IMR-90 (cell line): ENCODE measurements around the gene FRYL. TPM values are rescaled to one million over a fixed set of nuclear protein-coding genes. Genes with fewer than 3 reads are reported as not detected.

ENCODE experiments used
- ATAC-seq: fragments of 200-7000 bp; cut with Tn5 transposase; 2 replicates; pipeline ENCODE4 v1.9.1; 2020; ENCODE audit warnings: low read depth, mild to moderate bottlenecking, moderate library complexity
- BruUV-seq: library from RNA; stranded (reverse); fragments of 400-500 nt; replicated peaks from 2 replicates; lab custom pipeline; 2021; lab: Mats Ljungman, UMichigan
- CTCF ChIA-PET: fragments of 300-600 bp; formaldehyde crosslinking; extraction: SDS; loops from one replicate; lab custom pipeline; 2021; ENCODE audit warnings: antibody characterized with exemption; lab: Yijun Ruan, JAX
- POLR2A ChIA-PET: fragments of 300-600 bp; sonication (Branson Sonifier 250); formaldehyde crosslinking; loops from one replicate; lab custom pipeline; 2022; ENCODE audit warnings: antibody characterized with exemption; ENCODE audit not compliant: unreplicated experiment; lab: Charles Lee
- DNase-seq: peaks from one replicate; pipeline ENCODE4 v3.0.0; 2013
- H2AFZ ChIP-seq: replicated peaks from 2 replicates; pipeline ENCODE3; 2013; ENCODE audit warnings: low read length, mild to moderate bottlenecking; ENCODE audit not compliant: poor library complexity
- H2AK5ac ChIP-seq: 2 replicates; pipeline ENCODE4 v1.6.1; 2013; ENCODE audit warnings: low read depth, low read length, inconsistent platforms
- H2AK9ac ChIP-seq: replicated peaks from 2 replicates; pipeline ENCODE3; 2013; ENCODE audit warnings: mild to moderate bottlenecking, low read depth, low read length, moderate library complexity; ENCODE audit not compliant: poor library complexity
- H2BK120ac ChIP-seq: 2 replicates; pipeline ENCODE4 v1.6.1; 2013; ENCODE audit warnings: low read depth, low read length, inconsistent platforms
- H2BK15ac ChIP-seq: 3 replicates; pipeline ENCODE4 v1.6.1; 2013; ENCODE audit warnings: low read depth, low read length, inconsistent platforms
- H2BK20ac ChIP-seq: 2 replicates; pipeline ENCODE4 v1.6.1; 2013; ENCODE audit warnings: low read depth, mild to moderate bottlenecking, inconsistent platforms, low read length, moderate library complexity
- H2BK5ac ChIP-seq: 2 replicates; pipeline ENCODE4 v1.6.1; 2013; ENCODE audit warnings: mild to moderate bottlenecking, low read depth, low read length, inconsistent platforms; ENCODE audit not compliant: poor library complexity, severe bottlenecking
- H3K14ac ChIP-seq: replicated peaks from 2 replicates; pipeline ENCODE4 v1.6.1; 2013; ENCODE audit warnings: low read depth, low read length, inconsistent platforms
- H3K18ac ChIP-seq: 2 replicates; pipeline ENCODE4 v1.6.1; 2013; ENCODE audit warnings: low read depth, low read length, control low read depth
- H3K23ac ChIP-seq: 2 replicates; pipeline ENCODE4 v1.6.1; 2013; ENCODE audit warnings: low read depth, low read length, inconsistent platforms
- H3K27ac ChIP-seq: 2 replicates; pipeline ENCODE4 v1.5.1; 2013; ENCODE audit warnings: mild to moderate bottlenecking, control low read depth, low read length; ENCODE audit not compliant: insufficient read depth
- H3K27me3 ChIP-seq: 2 replicates; pipeline ENCODE4 v1.6.1; 2013; ENCODE audit warnings: low read length; ENCODE audit not compliant: control insufficient read depth, insufficient read depth
- H3K36me3 ChIP-seq: 2 replicates; pipeline ENCODE4 v1.6.1; 2013; ENCODE audit warnings: low read length, mixed read lengths; ENCODE audit not compliant: control insufficient read depth, insufficient read depth
- H3K4ac ChIP-seq: 2 replicates; pipeline ENCODE4 v1.6.1; 2013; ENCODE audit warnings: low read depth, low read length, inconsistent platforms
- H3K4me1 ChIP-seq: 2 replicates; pipeline ENCODE4 v1.6.1; 2013; ENCODE audit warnings: low read length, mixed read lengths; ENCODE audit not compliant: control insufficient read depth, insufficient read depth
- H3K4me2 ChIP-seq: 2 replicates; pipeline ENCODE4 v1.6.1; 2013; ENCODE audit warnings: low read depth, mild to moderate bottlenecking, control low read depth, low read length, moderate library complexity
- H3K4me3 ChIP-seq: 2 replicates; pipeline ENCODE4 v1.5.1; 2013; ENCODE audit warnings: low read depth, mild to moderate bottlenecking, control low read depth, low read length, moderate library complexity; ENCODE audit not compliant: insufficient read depth
- H3K56ac ChIP-seq: 2 replicates; pipeline ENCODE4 v1.6.1; 2013; ENCODE audit warnings: low read length, inconsistent platforms; ENCODE audit not compliant: insufficient read depth; ENCODE audit errors: extremely low read depth
- H3K79me1 ChIP-seq, 2 experiments: 2 replicates each; pipeline ENCODE4 v1.6.1; 2013; ENCODE audit warnings: low read length in 2 of 2, inconsistent platforms in 1 of 2, low read depth in 1 of 2
- H3K9ac ChIP-seq: 2 replicates; pipeline ENCODE4 v1.6.1; 2013; ENCODE audit warnings: low read depth, low read length, control low read depth
- H3K9me1 ChIP-seq: 2 replicates; pipeline ENCODE4 v1.6.1; 2013; ENCODE audit warnings: low read length, inconsistent platforms; ENCODE audit not compliant: insufficient read depth
- H3K9me3 ChIP-seq: 2 replicates; pipeline ENCODE4 v1.6.1; 2013; ENCODE audit warnings: low read length; ENCODE audit not compliant: control insufficient read depth, insufficient read depth
- H4K20me1 ChIP-seq: 2 replicates; pipeline ENCODE4 v1.6.1; 2013; ENCODE audit warnings: low read length, inconsistent platforms; ENCODE audit not compliant: insufficient read depth
- H4K5ac ChIP-seq: 2 replicates; pipeline ENCODE4 v1.6.1; 2013; ENCODE audit warnings: mild to moderate bottlenecking, low read depth, low read length, control low read depth
- H4K8ac ChIP-seq, 2 experiments: 2 replicates each; pipeline ENCODE4 v1.6.1; 2013; ENCODE audit warnings: low read depth in 2 of 2, low read length in 2 of 2, control low read depth in 1 of 2, inconsistent platforms in 1 of 2
- H4K91ac ChIP-seq: 2 replicates; pipeline ENCODE4 v1.6.1; 2013; ENCODE audit warnings: low read depth, low read length, inconsistent platforms; ENCODE audit not compliant: insufficient read depth
- BHLHE40 ChIP-seq: fragments of 150-350 bp; IDR thresholded peaks from 2 replicates; pipeline ENCODE4 v1.6.1; 2016; ENCODE audit warnings: mild to moderate bottlenecking, low read depth, low read length
- CEBPB ChIP-seq: IDR thresholded peaks from 2 replicates; pipeline ENCODE4 v1.6.1; 2012; ENCODE audit warnings: low read depth, low read length, improper control_type of control experiment
- CHD1 ChIP-seq: IDR thresholded peaks from 2 replicates; pipeline ENCODE4 v1.6.1; 2012; ENCODE audit warnings: low read depth, low read length, improper control_type of control experiment
- MAFK ChIP-seq: IDR thresholded peaks from 2 replicates; pipeline ENCODE4 v1.6.1; 2012; ENCODE audit warnings: low read depth, low read length, improper control_type of control experiment
- MAZ ChIP-seq: IDR thresholded peaks from 2 replicates; pipeline ENCODE4 v1.6.1; 2012; ENCODE audit warnings: low read depth, mild to moderate bottlenecking, low read length, improper control_type of control experiment, moderate library complexity, borderline replicate concordance
- MXI1 ChIP-seq: IDR thresholded peaks from 2 replicates; pipeline ENCODE4 v1.6.1; 2012; ENCODE audit warnings: low read depth, mild to moderate bottlenecking, low read length, moderate library complexity, borderline replicate concordance
- NFE2L2 ChIP-seq: fragments of 150-350 bp; IDR thresholded peaks from 2 replicates; pipeline ENCODE4 v1.6.1; 2016; ENCODE audit warnings: low read depth, mild to moderate bottlenecking, low read length
- POLR2A ChIP-seq: IDR thresholded peaks from 2 replicates; pipeline ENCODE4 v1.6.1; 2012; ENCODE audit warnings: mild to moderate bottlenecking, low read depth, low read length
- RAD21 ChIP-seq: IDR thresholded peaks from 2 replicates; pipeline ENCODE4 v1.6.1; 2012; ENCODE audit warnings: low read length, improper control_type of control experiment
- RCOR1 ChIP-seq: IDR thresholded peaks from 2 replicates; pipeline ENCODE4 v1.6.1; 2012; ENCODE audit warnings: mild to moderate bottlenecking, low read length, improper control_type of control experiment; ENCODE audit not compliant: insufficient replicate concordance
- RFX5 ChIP-seq: IDR thresholded peaks from 2 replicates; pipeline ENCODE4 v1.8.0; 2012; ENCODE audit warnings: low read depth, mild to moderate bottlenecking, low read length, moderate library complexity
- SMC3 ChIP-seq: fragments of 150-350 bp; IDR thresholded peaks from 2 replicates; pipeline ENCODE4 v1.6.1; 2016; ENCODE audit warnings: low read depth, mild to moderate bottlenecking, antibody characterized with exemption, low read length, moderate library complexity
- WGBS, 2 experiments: methylation state at CpG; one replicate each; pipeline versions ENCODE4 v1.1.5 to v1.1.7; 2013; ENCODE audit warnings: missing lambda C conversion rate in 2 of 2; ENCODE audit not compliant: insufficient read length in 1 of 2; ENCODE audit errors: extremely low coverage in 2 of 2; 5-methylcytosine and 5-hydroxymethylcytosine counted together
- dilution Hi-C: fragments of 300-500 bp; cut with HindIII; formaldehyde crosslinking; loops from one replicate; pipeline ENCODE4 v1.14.3; 2018; ENCODE audit warnings: low sequenced_read_pairs; ENCODE audit not compliant: unreplicated experiment
- in situ Hi-C: fragments of 300-500 bp; cut with MboI; formaldehyde crosslinking; loops from 3 replicates; pipeline ENCODE4 v1.14.3; 2019; ENCODE audit warnings: low sequenced_read_pairs, inconsistent platforms, mixed read lengths
- intact Hi-C: fragments of 100-400 bp; cut with micrococcal nuclease; formaldehyde crosslinking; loops from 2 replicates; pipeline ENCODE4 v1.10.0; 2022
- polyA plus RNA-seq, 3 experiments: library from polyadenylated mRNA; depleted of rRNA; stranded (reverse); fragments of >200 nt; gene quantifications; 2 replicates each; pipeline ENCODE4 v1.2.3, GENCODE V29; 2012; ENCODE audit warnings: low replicate concordance in 1 of 3
- total RNA-seq: library from RNA; depleted of rRNA; stranded (reverse); fragments of >200 nt; gene quantifications from 2 replicates; pipeline ENCODE4 v1.2.3, GENCODE V29; 2012
- TF ChIP-seq, protein P1 (sequence below): fragments of 150-350 bp; IDR thresholded peaks from 2 replicates; pipeline ENCODE4 v1.6.1; 2017; ENCODE audit warnings: mild to moderate bottlenecking, antibody characterized with exemption, low read length, low read depth
- TF ChIP-seq, protein P2 (sequence below): fragments of 150-350 bp; IDR thresholded peaks from 2 replicates; pipeline ENCODE4 v1.6.1; 2016; ENCODE audit warnings: low read depth, mild to moderate bottlenecking, low read length, moderate library complexity, borderline replicate concordance

Gene FRYL
- total and polyA plus RNA-seq, 2 of the 4 experiments (the other 2 are of a cell fraction) = 9.9 to 77.4 TPM

DNA sequence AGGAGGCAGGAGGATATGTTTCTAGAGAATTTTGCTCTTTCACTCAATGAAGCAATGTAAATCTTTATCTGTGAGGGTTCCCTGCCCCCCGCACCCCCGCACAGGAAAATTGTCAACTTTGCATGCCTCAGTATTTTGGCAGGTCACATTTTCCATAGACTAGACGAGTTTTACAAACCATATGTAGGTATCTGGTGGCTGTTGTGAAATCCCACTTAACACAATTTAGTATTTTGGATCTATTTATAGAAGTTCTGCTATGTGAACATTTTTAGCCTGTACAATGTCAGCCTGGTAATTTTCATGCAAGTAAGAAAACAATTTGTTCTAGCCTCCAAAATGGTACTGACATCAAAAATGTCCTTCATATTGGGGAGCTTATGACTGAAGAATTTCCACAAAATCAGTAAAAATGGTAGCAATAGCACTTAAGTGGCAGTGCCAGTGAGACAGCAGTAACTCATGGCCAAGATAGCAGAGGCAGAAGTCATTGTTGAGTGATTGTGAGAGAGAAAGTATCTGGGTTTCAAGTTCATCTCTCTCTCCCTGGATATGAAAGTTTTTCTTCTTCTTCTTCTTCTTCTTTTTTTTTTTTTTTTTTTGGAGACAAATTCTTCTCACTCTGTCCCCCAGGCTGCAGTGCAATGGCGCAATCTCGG lies 12.4 kb upstream of the FRYL start:
- CTCF ChIA-PET = no interaction called here
- H3K27me3 ChIP-seq = no peaks in the 10 kb centered on the region
- no peak overlapping the region for H3K4ac ChIP-seq
- H2BK5ac ChIP-seq = no peak overlapping the region
- H3K36me3 ChIP-seq = no peaks in the 10 kb centered on the region
- H3K4me1 ChIP-seq = no peaks in the 10 kb centered on the region
- no peaks in the 10 kb centered on the region for H4K20me1 ChIP-seq
- H3K4me2 ChIP-seq = no peak overlapping the region
- dilution Hi-C loops (no loop called here), intact Hi-C loops (no loop called here), in situ Hi-C loops (no loop called here)
- H4K91ac ChIP-seq = no peak overlapping the region
- no CpG with 5 or more reads among the region's 5 CpGs for WGBS, 2 experiments
- DNase-seq (no peak), ATAC-seq (no peak)
- H3K79me1 ChIP-seq = no peaks in the 10 kb centered on the region
- no TSS peak for BruUV-seq
- no peak overlapping the region for H2AK5ac ChIP-seq
- 0 out of 2 replicates have a peak, but pooled peaks cover 3% of the 10 kb centered on the region for H3K9me1 ChIP-seq
- no peak overlapping the region for H2AFZ ChIP-seq
- no peak overlapping the region for H3K23ac ChIP-seq
- H3K27ac ChIP-seq = no peak overlapping the region
- H3K56ac ChIP-seq = no peak overlapping the region
- H2AK9ac ChIP-seq = no peak overlapping the region
- H3K14ac ChIP-seq = no peak overlapping the region
- H2BK15ac ChIP-seq = no peak overlapping the region
- no peak overlapping the region for H4K5ac ChIP-seq
- H3K18ac ChIP-seq = no peak overlapping the region
- no peak overlapping the region for H4K8ac ChIP-seq
- H3K9ac ChIP-seq = no peak overlapping the region
- H3K9me3 ChIP-seq = no peaks in the 10 kb centered on the region
- no peak for TF ChIP-seq CEBPB
- TF ChIP-seq NFE2L2 = no peak
- no peak for TF ChIP-seq POLR2A
- no peak for TF ChIP-seq SMC3
- TF ChIP-seq CHD1 = no peak
- no peak for TF ChIP-seq MAZ
- TF ChIP-seq, protein P1, sequence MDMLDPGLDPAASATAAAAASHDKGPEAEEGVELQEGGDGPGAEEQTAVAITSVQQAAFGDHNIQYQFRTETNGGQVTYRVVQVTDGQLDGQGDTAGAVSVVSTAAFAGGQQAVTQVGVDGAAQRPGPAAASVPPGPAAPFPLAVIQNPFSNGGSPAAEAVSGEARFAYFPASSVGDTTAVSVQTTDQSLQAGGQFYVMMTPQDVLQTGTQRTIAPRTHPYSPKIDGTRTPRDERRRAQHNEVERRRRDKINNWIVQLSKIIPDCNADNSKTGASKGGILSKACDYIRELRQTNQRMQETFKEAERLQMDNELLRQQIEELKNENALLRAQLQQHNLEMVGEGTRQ = no peak
- no peak for TF ChIP-seq RCOR1
- TF ChIP-seq MAFK = no peak
- no peak for TF ChIP-seq RFX5
- TF ChIP-seq BHLHE40 = no peak
- TF ChIP-seq MXI1 = no peak
- TF ChIP-seq RAD21 = no peak
- TF ChIP-seq, protein P2, sequence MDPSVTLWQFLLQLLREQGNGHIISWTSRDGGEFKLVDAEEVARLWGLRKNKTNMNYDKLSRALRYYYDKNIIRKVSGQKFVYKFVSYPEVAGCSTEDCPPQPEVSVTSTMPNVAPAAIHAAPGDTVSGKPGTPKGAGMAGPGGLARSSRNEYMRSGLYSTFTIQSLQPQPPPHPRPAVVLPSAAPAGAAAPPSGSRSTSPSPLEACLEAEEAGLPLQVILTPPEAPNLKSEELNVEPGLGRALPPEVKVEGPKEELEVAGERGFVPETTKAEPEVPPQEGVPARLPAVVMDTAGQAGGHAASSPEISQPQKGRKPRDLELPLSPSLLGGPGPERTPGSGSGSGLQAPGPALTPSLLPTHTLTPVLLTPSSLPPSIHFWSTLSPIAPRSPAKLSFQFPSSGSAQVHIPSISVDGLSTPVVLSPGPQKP = no peak
- POLR2A ChIA-PET = no interaction called here
- H3K4me3 ChIP-seq = no peak overlapping the region
- no peak overlapping the region for H2BK120ac ChIP-seq
- H2BK20ac ChIP-seq = no peak overlapping the region
